GM12878 (cell line): ENCODE measurements around the gene SNPH. TPM values are rescaled to one million over a fixed set of nuclear protein-coding genes. Genes with fewer than 3 reads are reported as not detected.

Source experiments
- ATAC-seq: fragments of 200-7000 bp; cut with Tn5 transposase; 3 replicates; pipeline ENCODE4 v1.9.1; 2020; ENCODE audit warnings: mild to moderate bottlenecking, moderate library complexity
- BruUV-seq: library from RNA; stranded (reverse); fragments of 400-500 nt; replicated peaks from 2 replicates; lab custom pipeline; 2021; lab: Mats Ljungman, UMichigan
- CTCF ChIA-PET: fragments of 300-600 bp; sonication (Branson Sonifier 250); formaldehyde crosslinking; extraction: SDS; loops from one replicate; lab custom pipeline; 2021; ENCODE audit warnings: inconsistent platforms; lab: Yijun Ruan, JAX
- POLR2A ChIA-PET: fragments of 350-600 bp; formaldehyde crosslinking; extraction: SDS; loops from one replicate; lab custom pipeline; 2021; ENCODE audit warnings: inconsistent platforms; lab: Charles Lee
- RAD21 ChIA-PET: fragments of 300-600 bp; sonication (Branson Sonifier 250); formaldehyde crosslinking; loops from one replicate; lab custom pipeline; 2023; ENCODE audit warnings: antibody characterized with exemption; ENCODE audit not compliant: unreplicated experiment; lab: Charles Lee
- SMC1A ChIA-PET: fragments of 300-600 bp; sonication (Branson Sonifier 250); formaldehyde crosslinking; loops from one replicate; lab custom pipeline; 2023; ENCODE audit not compliant: unreplicated experiment, uncharacterized antibody; lab: Charles Lee
- DNase-seq: peaks from one replicate; pipeline ENCODE4 v3.0.0-alpha.2; 2011; ENCODE audit warnings: low read depth, low spot score
- FAIRE-seq: peaks from 3 replicates; lab custom pipeline; 2011; peaks lifted over from hg19 to GRCh38; lab: Jason Lieb, UNC
- H2AFZ ChIP-seq: 2 replicates; pipeline ENCODE4 v1.6.0; 2011; ENCODE audit warnings: low read depth, low read length, control low read depth; ENCODE audit not compliant: control insufficient read depth
- H3K27ac ChIP-seq: 2 replicates; pipeline ENCODE4 v1.5.1; 2011; ENCODE audit warnings: control low read depth; ENCODE audit not compliant: control insufficient read depth, insufficient read depth
- H3K27me3 ChIP-seq, 2 experiments: replicated peaks in 1 of 2; 2 replicates each; pipeline versions ENCODE4 v1.6.0 to v1.6.1; 2011; ENCODE audit warnings: low read length in 1 of 2; ENCODE audit not compliant: control insufficient read depth in 2 of 2, insufficient read depth in 2 of 2
- H3K36me3 ChIP-seq, 2 experiments: 2 replicates each; pipeline ENCODE4 v1.5.1; 2011; ENCODE audit warnings: low read length in 1 of 2; ENCODE audit not compliant: control insufficient read depth in 2 of 2, insufficient read depth in 2 of 2
- H3K4me1 ChIP-seq: 2 replicates; pipeline ENCODE4 v1.6.1; 2011; ENCODE audit warnings: mild to moderate bottlenecking, low read length, moderate library complexity, mixed read lengths; ENCODE audit not compliant: control insufficient read depth, insufficient read depth
- H3K4me2 ChIP-seq: 2 replicates; pipeline ENCODE4 v1.6.0; 2011; ENCODE audit warnings: control low read depth; ENCODE audit not compliant: control insufficient read depth, insufficient read depth
- H3K4me3 ChIP-seq: fragments of 200-600 bp; sonication (generic); 2 replicates; pipeline ENCODE4 v1.5.1; 2016
- H3K79me2 ChIP-seq: 2 replicates; pipeline ENCODE4 v1.6.0; 2011; ENCODE audit warnings: low read length; ENCODE audit not compliant: control insufficient read depth, insufficient read depth
- H3K9ac ChIP-seq: 2 replicates; pipeline ENCODE4 v1.8.0; 2011; ENCODE audit warnings: low read length, control low read depth, mixed read lengths; ENCODE audit not compliant: control insufficient read depth, insufficient read depth
- H3K9me3 ChIP-seq: replicated peaks from 3 replicates; pipeline ENCODE4 v1.5.1; 2011; ENCODE audit warnings: mild to moderate bottlenecking, low read length; ENCODE audit not compliant: control insufficient read depth, insufficient read depth
- H4K20me1 ChIP-seq: 2 replicates; pipeline ENCODE4 v1.6.0; 2011; ENCODE audit not compliant: control insufficient read depth, insufficient read depth
- ATF7 ChIP-seq: fragments of 450-650 bp; IDR thresholded peaks from 2 replicates; pipeline ENCODE4 v1.6.1; 2016; ENCODE audit warnings: low read depth, mild to moderate bottlenecking
- CBX3 ChIP-seq: fragments of 200-600 bp; sonication (generic); IDR thresholded peaks from 2 replicates; pipeline ENCODE4 v1.6.1; 2016; ENCODE audit warnings: low read depth, borderline replicate concordance
- CBX5 ChIP-seq: sonication (generic); IDR thresholded peaks from 2 replicates; pipeline ENCODE4 v1.6.1; 2016; ENCODE audit warnings: low read depth, moderate library complexity, mild to moderate bottlenecking, inconsistent platforms
- NR2C2 ChIP-seq: IDR thresholded peaks from 2 replicates; pipeline ENCODE4 v1.6.1; 2011; ENCODE audit warnings: borderline replicate concordance, low read depth; ENCODE audit not compliant: control insufficient read depth, insufficient read length
- PML ChIP-seq: IDR thresholded peaks from 2 replicates; pipeline ENCODE4 v1.6.1; 2012; ENCODE audit warnings: low read length, inconsistent platforms
- SIN3A ChIP-seq: IDR thresholded peaks from 2 replicates; pipeline ENCODE4 v1.6.1; 2012; ENCODE audit warnings: low read depth, low read length, improper control_type of control experiment
- SMC3 ChIP-seq: IDR thresholded peaks from 2 replicates; pipeline ENCODE4 v1.6.1; 2011; ENCODE audit warnings: low read length, improper control_type of control experiment, borderline replicate concordance
- WRNIP1 ChIP-seq: IDR thresholded peaks from 2 replicates; pipeline ENCODE4 v1.6.1; 2011; ENCODE audit warnings: low read depth, low read length, improper control_type of control experiment, borderline replicate concordance
- WGBS: methylation state at CpG from one replicate; pipeline ENCODE4 v1.1.6; 2016; ENCODE audit warnings: low lambda C conversion rate; ENCODE audit not compliant: insufficient replicate concordance, insufficient coverage; ENCODE audit errors: missing lambda C conversion rate; 5-methylcytosine and 5-hydroxymethylcytosine counted together
- in situ Hi-C: fragments of 300-500 bp; cut with MboI; formaldehyde crosslinking; loops from 9 replicates; pipeline ENCODE4 v1.14.3; 2018; ENCODE audit warnings: mixed read lengths
- intact Hi-C: fragments of 100-400 bp; cut with micrococcal nuclease; formaldehyde crosslinking; loops from one replicate; pipeline ENCODE4 v1.14.2; 2022; ENCODE audit not compliant: unreplicated experiment
- polyA plus RNA-seq, 11 experiments: library from polyadenylated mRNA; depleted of rRNA in 4 of 11; unstranded in 6 of 11; stranded (reverse) in 5 of 11; fragments of >200 nt; fragmentation: Nextera tagmentation in 4 of 11; fragmentation: Illumina TruSeq in 1 of 11; extraction: Ambion mirVana in 4 of 11; extraction: Trizol in 1 of 11; gene quantifications; 1 replicate in 1 of 11; 2 replicates in 10 of 11; pipeline versions ENCODE4 v1.2.1 to v1.2.3, GENCODE V29; 2011 to 2016; ENCODE audit warnings: inconsistent platforms in 2 of 11, missing spikeins in 2 of 11, low read depth in 1 of 11
- total RNA-seq, 4 experiments: library from RNA; depleted of rRNA in 3 of 4; stranded (reverse); fragments of >200 nt in 3 of 4; fragmentation: Illumina TruSeq in 1 of 4; extraction: Trizol in 1 of 4; gene quantifications; 2 replicates each; pipeline versions ENCODE4 v1.2.1 to v1.2.3, GENCODE V29; 2013 to 2021
- TF ChIP-seq, protein P1 (sequence below): fragments of 450-650 bp; formaldehyde crosslinking; IDR thresholded peaks from 2 replicates; pipeline ENCODE4 v1.5.0; 2022; ENCODE audit warnings: mild to moderate bottlenecking, missing genetic modification characterization

The SNPH gene
- total and polyA plus RNA-seq, 10 of the 15 experiments (the other 5 are each of a cell fraction or from before 2014, with no cell fraction given): 0.02 to 0.45 (median 0.34) TPM; not detected in 2

DNA sequence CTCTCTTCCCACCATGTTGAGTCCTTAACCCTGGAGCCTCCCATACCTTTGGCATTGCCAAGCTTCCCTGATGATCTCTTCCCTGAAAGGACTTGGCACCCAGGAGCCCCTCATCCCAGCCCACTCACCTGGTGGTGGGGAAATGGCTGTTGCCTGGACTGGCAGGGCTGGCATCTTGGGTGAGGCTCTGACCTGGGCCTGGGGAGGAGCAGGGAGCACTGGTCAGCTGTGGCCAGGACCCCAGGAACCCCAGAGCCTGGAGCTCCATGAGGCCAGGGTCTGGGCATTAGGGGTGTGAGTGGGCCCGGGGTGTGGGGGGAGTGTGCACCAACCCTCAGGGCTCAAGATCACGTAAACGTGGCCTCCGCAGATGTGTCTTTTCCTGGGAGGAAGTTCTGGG lies 53.4 kb downstream of the SNPH start:
- no peaks in the 10 kb centered on the region for H3K79me2 ChIP-seq
- TF ChIP-seq CBX5 (no peak), SMC3 (no peak), WRNIP1 (no peak), PML (no peak), ATF7 (no peak), NR2C2 (no peak), CBX3 (no peak), SIN3A (no peak)
- TF ChIP-seq, protein P1, sequence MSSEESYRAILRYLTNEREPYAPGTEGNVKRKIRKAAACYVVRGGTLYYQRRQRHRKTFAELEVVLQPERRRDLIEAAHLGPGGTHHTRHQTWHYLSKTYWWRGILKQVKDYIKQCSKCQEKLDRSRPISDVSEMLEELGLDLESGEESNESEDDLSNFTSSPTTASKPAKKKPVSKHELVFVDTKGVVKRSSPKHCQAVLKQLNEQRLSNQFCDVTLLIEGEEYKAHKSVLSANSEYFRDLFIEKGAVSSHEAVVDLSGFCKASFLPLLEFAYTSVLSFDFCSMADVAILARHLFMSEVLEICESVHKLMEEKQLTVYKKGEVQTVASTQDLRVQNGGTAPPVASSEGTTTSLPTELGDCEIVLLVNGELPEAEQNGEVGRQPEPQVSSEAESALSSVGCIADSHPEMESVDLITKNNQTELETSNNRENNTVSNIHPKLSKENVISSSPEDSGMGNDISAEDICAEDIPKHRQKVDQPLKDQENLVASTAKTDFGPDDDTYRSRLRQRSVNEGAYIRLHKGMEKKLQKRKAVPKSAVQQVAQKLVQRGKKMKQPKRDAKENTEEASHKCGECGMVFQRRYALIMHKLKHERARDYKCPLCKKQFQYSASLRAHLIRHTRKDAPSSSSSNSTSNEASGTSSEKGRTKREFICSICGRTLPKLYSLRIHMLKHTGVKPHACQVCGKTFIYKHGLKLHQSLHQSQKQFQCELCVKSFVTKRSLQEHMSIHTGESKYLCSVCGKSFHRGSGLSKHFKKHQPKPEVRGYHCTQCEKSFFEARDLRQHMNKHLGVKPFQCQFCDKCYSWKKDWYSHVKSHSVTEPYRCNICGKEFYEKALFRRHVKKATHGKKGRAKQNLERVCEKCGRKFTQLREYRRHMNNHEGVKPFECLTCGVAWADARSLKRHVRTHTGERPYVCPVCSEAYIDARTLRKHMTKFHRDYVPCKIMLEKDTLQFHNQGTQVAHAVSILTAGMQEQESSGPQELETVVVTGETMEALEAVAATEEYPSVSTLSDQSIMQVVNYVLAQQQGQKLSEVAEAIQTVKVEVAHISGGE (CRISPR knock-in tag): no peak
- TF ChIP-seq, all 136 proteins: peak for 0
- in situ Hi-C loops: no loop called here
- BruUV-seq: no TSS peak
- ChIA-PET CTCF (interaction anchor here (1.3 to 2.2 kb wide), 2 partner anchors 117 to 187 kb away, joined by 3 to 8 read pairs; no protein-coding TSS in a partner anchor), POLR2A (interaction anchor here (0.6 kb wide), 1 partner anchor 72 kb away, joined by 7 read pairs; no protein-coding TSS in a partner anchor), RAD21 (no interaction called here), SMC1A (interaction anchor here (1.0 to 1.6 kb wide), 2 partner anchors 43 to 79 kb away, joined by 3 read pairs; no protein-coding TSS in a partner anchor)
- DNase-seq (no peak), FAIRE-seq (no peak), ATAC-seq (no peak)
- Histone ChIP-seq H4K20me1 (no peaks in the 10 kb centered on the region), H3K9me3 (no peaks in the 10 kb centered on the region; the same call in 2 of the 3 replicates), H3K4me1 (peaks cover 7% of the 10 kb centered on the region), H3K27me3 (no peaks in the 10 kb centered on the region), H3K36me3 (no peaks in the 10 kb centered on the region), H3K4me2 (no peak overlapping the region), H3K27ac (no peak overlapping the region), H3K4me3 (no peak overlapping the region), H2AFZ (no peak overlapping the region), H3K9ac (no peak overlapping the region)
- WGBS: 83% methylated on average over 3 of the region's 4 CpGs
- intact Hi-C loops: loop anchor here (10.0 kb wide), 1 partner anchor 455 kb away; no protein-coding TSS in a partner anchor
